IgD-negative memory B cell (primary cell): ENCODE measurements around the gene VGF. TPM values are rescaled to one million over a fixed set of nuclear protein-coding genes. Genes with fewer than 3 reads are reported as not detected.
A peak's percentile ranks its signal among the peaks of the same experiment; 100 is the strongest.
"Not testable (repeated sequence)": the region's sequence is repeated elsewhere in the genome, so short reads cannot be mapped to it uniquely, and the experiment has no call there.

Experiments
- H3K27ac Mint-ChIP-seq, 3 donors: one replicate each; pipeline ENCODE4 v1.8.0; 2020 to 2022; ENCODE audit warnings: mild to moderate bottlenecking in 3 of 3, mixed read lengths in 3 of 3, moderate library complexity in 1 of 3
- H3K27me3 Mint-ChIP-seq: one replicate; pipeline ENCODE4 v1.8.0; 2021; ENCODE audit warnings: mixed read lengths
- H3K36me3 Mint-ChIP-seq: one replicate; pipeline ENCODE4 v1.8.0; 2020; ENCODE audit warnings: mild to moderate bottlenecking, mixed read lengths
- H3K4me1 Mint-ChIP-seq, 3 donors: one replicate each; pipeline ENCODE4 v1.8.0; 2020 to 2022; ENCODE audit warnings: mixed read lengths in 3 of 3, mild to moderate bottlenecking in 1 of 3
- H3K4me3 Mint-ChIP-seq, 4 donors: one replicate each; pipeline ENCODE4 v1.8.0; 2020 to 2022; ENCODE audit warnings: mild to moderate bottlenecking in 4 of 4, mixed read lengths in 4 of 4, moderate library complexity in 3 of 4
- H3K9me3 Mint-ChIP-seq, 3 donors: one replicate each; pipeline ENCODE4 v1.8.0; 2020 to 2021; ENCODE audit warnings: mixed read lengths in 3 of 3, mild to moderate bottlenecking in 1 of 3
- polyA plus RNA-seq: library from polyadenylated mRNA; unstranded; fragments of 300-500 nt; fragmentation: Illumina TruSeq; gene quantifications from one replicate; pipeline ENCODE4 v1.2.3, GENCODE V29; 2021

The VGF gene
- polyA plus RNA-seq, 1 donor from 2014 or later, result not detected

- H3K27ac Mint-ChIP-seq, H3K36me3 Mint-ChIP-seq, H3K4me3 Mint-ChIP-seq, H3K9me3 Mint-ChIP-seq: not testable (repeated sequence)
- Mint-ChIP-seq H3K27me3 (peaks cover 24% of the 10 kb centered on the region), H3K4me1 (peaks cover 9 to 12% (median 10%) of the 10 kb centered on the region in 3 donors)
These were observed 34.2 kb upstream of the VGF start for GRCh38 chr7:101199522-101199921.

DNA sequence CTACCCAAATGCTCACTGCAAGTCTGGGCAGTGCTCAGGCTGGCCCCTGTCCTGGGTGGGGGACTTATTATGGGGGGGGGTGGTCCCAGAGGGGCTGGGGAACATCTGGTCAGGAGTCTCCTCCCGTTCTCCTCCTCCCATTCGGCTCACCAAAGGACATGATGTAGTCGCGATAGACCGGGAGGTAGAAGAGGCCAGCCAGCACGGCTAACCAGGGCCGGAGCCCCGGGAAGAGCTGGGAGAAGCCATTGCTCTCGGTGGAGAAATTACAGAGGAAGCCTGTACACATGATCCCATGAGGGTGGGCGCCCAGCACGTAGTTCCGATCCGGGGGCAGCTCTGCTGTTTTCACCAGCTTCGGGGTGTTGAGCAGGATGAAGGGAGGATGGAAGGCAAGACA lies 33.1 kb upstream of the VGF start:
- H3K4me3 Mint-ChIP-seq, result no peak overlapping the region
- no peaks in the 10 kb centered on the region for H3K9me3 Mint-ChIP-seq
- H3K36me3 Mint-ChIP-seq, result no peaks in the 10 kb centered on the region
- H3K4me1 Mint-ChIP-seq, result peaks cover 0 to 7% (median 3%) of the 10 kb centered on the region in 3 donors
- H3K27me3 Mint-ChIP-seq, result peaks cover 21% of the 10 kb centered on the region
- H3K27ac Mint-ChIP-seq, result no peak overlapping the region

DNA sequence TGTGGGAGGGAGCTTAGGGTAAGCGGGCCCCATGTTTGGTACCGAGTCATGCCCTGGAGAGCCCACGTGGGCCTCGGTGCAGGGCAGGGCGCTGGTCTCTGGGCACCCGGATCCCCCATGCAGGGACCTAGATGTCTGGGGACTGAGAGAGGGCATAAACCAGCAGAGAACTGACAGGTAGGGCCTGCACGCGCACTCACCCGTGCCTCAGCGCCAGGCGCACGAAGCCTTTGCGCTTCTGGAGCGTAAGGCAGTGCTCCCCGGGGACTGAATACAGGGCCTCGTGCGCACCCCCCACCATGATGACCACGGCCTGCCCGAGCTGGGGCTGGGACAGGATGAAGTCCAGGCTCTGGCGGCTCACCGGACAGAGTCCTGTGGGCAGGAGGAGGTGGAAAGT lies 32.6 kb upstream of the VGF start:
- Mint-ChIP-seq H3K27ac (no peak overlapping the region), H3K4me1 (peaks cover 0 to 3% (median 3%) of the 10 kb centered on the region in 3 donors), H3K36me3 (no peaks in the 10 kb centered on the region), H3K9me3 (no peaks in the 10 kb centered on the region), H3K27me3 (peaks cover 20% of the 10 kb centered on the region), H3K4me3 (no peak overlapping the region)

- Mint-ChIP-seq H3K36me3 (peaks cover 2% of the 10 kb centered on the region), H3K4me3 (no peak overlapping the region), H3K4me1 (peaks cover 2 to 5% (median 3%) of the 10 kb centered on the region in 3 donors), H3K9me3 (no peaks in the 10 kb centered on the region), H3K27ac (no peak overlapping the region), H3K27me3 (peaks cover 10% of the 10 kb centered on the region)
These were observed 30.5 kb upstream of the VGF start for GRCh38 chr7:101195884-101196283.

GRCh38 chr7:101189109-101189508 lies 23.7 kb upstream of the VGF start:
- Mint-ChIP-seq H3K27me3 (peaks cover 1% of the 10 kb centered on the region), H3K36me3 (peaks cover 2% of the 10 kb centered on the region), H3K27ac (no peak overlapping the region), H3K4me3 (no peak overlapping the region), H3K4me1 (peaks cover 2 to 5% (median 3%) of the 10 kb centered on the region in 3 donors), H3K9me3 (no peaks in the 10 kb centered on the region)

GRCh38 chr7:101186844-101187428 lies 21.6 kb upstream of the VGF start:
- H3K9me3 Mint-ChIP-seq, result peaks cover 0 to 1% (median 0%) of the 10 kb centered on the region in 3 donors
- no peak overlapping the region for H3K27ac Mint-ChIP-seq
- no peak overlapping the region for H3K4me3 Mint-ChIP-seq
- H3K27me3 Mint-ChIP-seq, result peaks cover 10% of the 10 kb centered on the region
- peaks cover 0 to 4% (median 0%) of the 10 kb centered on the region in 3 donors for H3K4me1 Mint-ChIP-seq
- H3K36me3 Mint-ChIP-seq, result no peaks in the 10 kb centered on the region

GRCh38 chr7:101186194-101186593 lies 20.8 kb upstream of the VGF start:
- Mint-ChIP-seq H3K36me3 (no peaks in the 10 kb centered on the region), H3K4me3 (no peak overlapping the region), H3K9me3 (peaks cover 0 to 1% (median 0%) of the 10 kb centered on the region in 3 donors), H3K27ac (no peak overlapping the region), H3K4me1 (peaks cover 0 to 4% (median 0%) of the 10 kb centered on the region in 3 donors), H3K27me3 (peaks cover 11% of the 10 kb centered on the region)

DNA sequence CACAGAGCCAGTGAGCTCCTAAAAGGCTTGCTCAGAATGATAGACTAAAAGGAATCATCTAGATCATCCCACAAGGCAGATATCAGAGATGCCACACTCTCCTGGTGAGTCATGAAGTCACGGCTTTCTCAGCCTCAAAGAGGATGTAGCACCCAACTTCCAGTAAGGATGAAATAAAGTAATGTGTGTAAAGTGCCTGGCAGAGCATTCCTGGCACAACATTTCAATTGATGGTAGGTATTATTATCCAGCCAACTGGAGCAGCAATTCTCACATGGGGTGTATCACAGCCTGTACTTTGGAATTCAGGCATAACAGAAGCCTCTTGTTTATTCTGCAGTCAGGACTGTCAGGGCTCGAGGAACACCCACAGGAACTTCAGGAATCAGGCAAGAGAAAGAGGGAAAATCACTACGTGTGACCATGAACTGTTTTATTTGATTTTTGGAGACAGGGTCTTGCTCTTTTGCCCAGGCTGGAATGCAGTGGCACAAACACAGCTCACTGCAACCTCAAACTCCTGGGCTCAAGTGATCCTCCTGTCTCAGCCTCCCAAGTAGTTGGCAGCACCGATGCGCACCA lies 20.0 kb upstream of the VGF start:
- peaks cover 0 to 4% (median 2%) of the 10 kb centered on the region in 3 donors for H3K4me1 Mint-ChIP-seq
- H3K27ac Mint-ChIP-seq, result no peak overlapping the region
- H3K36me3 Mint-ChIP-seq, result peaks cover 3% of the 10 kb centered on the region
- peaks cover 0 to 1% (median 0%) of the 10 kb centered on the region in 3 donors for H3K9me3 Mint-ChIP-seq
- H3K4me3 Mint-ChIP-seq, result no peak overlapping the region
- peaks cover 16% of the 10 kb centered on the region for H3K27me3 Mint-ChIP-seq

- H3K36me3 Mint-ChIP-seq, result peaks cover 3% of the 10 kb centered on the region
- peaks cover 51% of the 10 kb centered on the region for H3K27me3 Mint-ChIP-seq
- peaks cover 0 to 6% (median 4%) of the 10 kb centered on the region in 3 donors for H3K4me1 Mint-ChIP-seq
- H3K4me3 Mint-ChIP-seq, result peak within 1 kb of the TSS in 3 of 4 donors; percentile 4 to 78 (median 66)
- H3K9me3 Mint-ChIP-seq, result peaks cover 0 to 1% (median 0%) of the 10 kb centered on the region in 3 donors
- H3K27ac Mint-ChIP-seq, result peak within 1 kb of the TSS in 1 of 3 donors; percentile 75
These were observed 14.9 kb upstream of the VGF start, which contains the start of gene NAT16 for GRCh38 chr7:101180130-101180755. NAT16 (minus strand) TSS chr7:101180293; CDS start chr7:101174807, 5,486 bp downstream.

DNA sequence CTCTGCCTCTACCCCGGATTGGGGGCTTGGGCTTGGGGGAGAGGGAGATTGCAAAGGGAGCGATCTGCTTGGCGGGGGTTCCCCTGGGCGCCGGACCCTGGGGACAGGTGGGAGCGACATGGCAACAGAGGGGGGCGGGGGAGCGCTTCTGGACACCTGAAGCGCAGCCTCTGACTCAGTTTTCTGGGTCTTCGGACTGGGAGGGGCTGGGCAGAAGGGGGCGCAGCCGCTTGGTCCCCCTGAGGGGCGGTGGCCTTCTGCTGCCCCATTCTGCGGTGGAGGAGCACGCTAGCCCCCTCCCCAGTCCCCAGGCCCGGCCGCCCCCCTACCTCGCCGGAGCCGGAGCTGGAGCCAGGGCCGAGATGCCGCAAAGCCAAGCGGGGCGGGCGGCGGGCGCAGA lies 14.3 kb upstream of the VGF start:
- Mint-ChIP-seq H3K27ac (no peak overlapping the region), H3K4me3 (peak overlapping the region in 2 of 4 donors; percentile 4 to 70)

GRCh38 chr7:101179117-101179516 lies 13.7 kb upstream of the VGF start:
- peaks cover 59% of the 10 kb centered on the region for H3K27me3 Mint-ChIP-seq
- no peak overlapping the region for H3K27ac Mint-ChIP-seq
- H3K4me1 Mint-ChIP-seq, result peaks cover under 1 to 8% (median 7%) of the 10 kb centered on the region in 3 donors
- H3K36me3 Mint-ChIP-seq, result peaks cover 3% of the 10 kb centered on the region
- H3K9me3 Mint-ChIP-seq, result peaks cover 0 to 1% (median 0%) of the 10 kb centered on the region in 3 donors
- H3K4me3 Mint-ChIP-seq, result peak overlapping the region in 2 of 4 donors; percentile 65 to 70

More for the DNA sequence above, 14.3 kb upstream of the VGF start:
- Mint-ChIP-seq H3K9me3 (peaks cover 0 to 1% (median 0%) of the 10 kb centered on the region in 3 donors), H3K4me1 (peaks cover 0 to 6% (median 4%) of the 10 kb centered on the region in 3 donors), H3K36me3 (peaks cover 3% of the 10 kb centered on the region), H3K27me3 (peaks cover 53% of the 10 kb centered on the region)

DNA sequence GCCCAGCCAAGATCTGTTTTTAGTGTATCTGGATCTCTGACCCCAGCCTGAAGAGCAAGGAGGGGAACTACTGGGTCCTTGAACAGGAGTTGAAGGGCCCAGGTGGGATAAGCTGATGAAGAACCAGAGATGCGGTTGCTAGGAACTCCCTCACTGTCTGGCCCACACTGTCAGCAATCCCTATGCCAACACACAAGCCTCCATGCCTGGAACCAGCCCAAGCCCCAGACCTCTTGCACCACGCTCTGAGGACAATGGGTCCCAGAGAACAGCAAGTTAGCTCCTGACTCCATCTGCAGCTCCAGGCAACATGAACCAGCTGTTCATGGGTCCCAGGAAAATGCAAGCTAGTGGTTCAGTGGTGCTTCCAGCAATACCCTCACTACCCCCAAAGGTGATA lies 12.3 kb upstream of the VGF start:
- H3K9me3 Mint-ChIP-seq, result peaks cover 0 to 3% (median 0%) of the 10 kb centered on the region in 3 donors
- no peak overlapping the region for H3K27ac Mint-ChIP-seq
- H3K4me1 Mint-ChIP-seq, result peaks cover 4 to 12% (median 8%) of the 10 kb centered on the region in 3 donors
- peaks cover 69% of the 10 kb centered on the region for H3K27me3 Mint-ChIP-seq
- peak overlapping the region in 1 of 4 donors; percentile 60 for H3K4me3 Mint-ChIP-seq
- H3K36me3 Mint-ChIP-seq, result peaks cover 3% of the 10 kb centered on the region

- Mint-ChIP-seq H3K9me3 (peaks cover 0 to 10% (median 0%) of the 10 kb centered on the region in 3 donors), H3K36me3 (peaks cover 2% of the 10 kb centered on the region), H3K27me3 (peaks cover 73% of the 10 kb centered on the region), H3K27ac (peak overlapping the region in 2 of 3 donors; percentile 46 to 85), H3K4me3 (no peak overlapping the region), H3K4me1 (peaks cover 7 to 18% (median 8%) of the 10 kb centered on the region in 3 donors)
These were observed 10.3 kb upstream of the VGF start for GRCh38 chr7:101175664-101176063.

- Mint-ChIP-seq H3K36me3 (no peaks in the 10 kb centered on the region), H3K27ac (peak overlapping the region in 2 of 3 donors; percentile 47 to 85), H3K4me3 (peak overlapping the region in 3 of 4 donors; percentile 52 to 78 (median 71)), H3K27me3 (peaks cover 80% of the 10 kb centered on the region), H3K9me3 (peaks cover 0 to 12% (median 0%) of the 10 kb centered on the region in 3 donors), H3K4me1 (peaks cover 15 to 25% (median 17%) of the 10 kb centered on the region in 3 donors)
These were observed 9.0 kb upstream of the VGF start for GRCh38 chr7:101174322-101174854.

- H3K9me3 Mint-ChIP-seq, result peaks cover 0 to 12% (median 0%) of the 10 kb centered on the region in 3 donors
- peaks cover 16 to 25% (median 20%) of the 10 kb centered on the region in 3 donors for H3K4me1 Mint-ChIP-seq
- no peaks in the 10 kb centered on the region for H3K36me3 Mint-ChIP-seq
- peak overlapping the region; percentile 47 to 85 (median 63) for H3K27ac Mint-ChIP-seq
- peak overlapping the region in 3 of 4 donors; percentile 52 to 82 (median 73) for H3K4me3 Mint-ChIP-seq
- H3K27me3 Mint-ChIP-seq, result peaks cover 81% of the 10 kb centered on the region
These were observed 8.4 kb upstream of the VGF start for GRCh38 chr7:101173752-101174244.
